T47D (cell line): Measurements from ENCODE around the gene ZKSCAN5.
A peak's percentile ranks its signal among the peaks of the same experiment; 100 is the strongest.
"Not testable (repeated sequence)": the region's sequence is repeated elsewhere in the genome, so short reads cannot be mapped to it uniquely, and the experiment has no call there.

Source experiments
- DNase-seq, 2 experiments: peaks; one replicate each; pipeline versions ENCODE4 v3.0.0 to v3.0.0-alpha.2; 2011 to 2012; ENCODE audit warnings: low read depth in 1 of 2, low spot score in 1 of 2
- JUND ChIP-seq: IDR thresholded peaks from 2 replicates; pipeline ENCODE4 v1.6.1; 2012; ENCODE audit warnings: low read depth
- in situ Hi-C: cut with HindIII; loops from 2 replicates; pipeline ENCODE4 v1.10.0; 2016; ENCODE audit warnings: low sequenced_read_pairs, low pct_unique_long_range_greater_than_20kb

ZKSCAN5 gene

DNA sequence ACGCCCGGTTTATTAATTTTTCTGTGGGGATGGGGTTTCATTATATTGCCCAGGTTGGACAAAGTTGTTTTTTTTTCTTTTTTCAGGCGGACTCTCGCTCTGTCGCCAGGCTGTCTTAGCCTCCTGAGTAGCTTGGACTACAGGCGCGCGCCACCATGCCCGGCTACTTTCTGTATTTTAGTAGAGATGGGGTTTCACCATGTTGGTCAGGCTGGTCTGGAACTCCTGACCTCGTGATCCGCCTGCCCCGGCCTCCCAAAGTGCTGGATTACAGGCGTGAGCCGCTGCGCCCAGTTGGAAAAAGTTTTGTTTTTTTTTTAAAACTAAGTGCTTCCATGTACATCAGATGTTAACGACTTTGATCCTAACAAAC, 3.8 kb upstream of the ZKSCAN5 start:
- in situ Hi-C loops = no loop called here
- no peak for TF ChIP-seq JUND
- no peak for DNase-seq

DNA sequence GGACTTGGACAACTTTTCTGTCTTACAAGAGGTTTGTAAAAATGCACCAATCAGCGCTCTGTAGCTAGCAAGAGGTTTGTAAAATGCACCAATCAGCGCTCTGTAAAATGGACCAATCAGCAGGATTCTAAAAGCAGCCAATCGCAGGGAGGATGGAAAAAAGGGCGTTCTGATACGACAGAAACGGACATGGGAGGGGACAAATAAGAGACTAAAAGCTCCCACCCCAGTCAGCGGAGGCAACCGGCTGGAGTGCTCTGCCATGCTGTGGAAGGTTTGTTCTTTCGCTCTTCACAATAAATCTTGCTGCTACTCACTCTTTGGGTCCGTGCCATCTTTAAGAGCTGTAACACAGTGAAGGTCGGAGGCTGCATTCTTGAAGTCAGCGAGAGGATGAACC, 3.2 kb upstream of the ZKSCAN5 start:
- DNase-seq, in situ Hi-C loops: not testable (repeated sequence)

DNA sequence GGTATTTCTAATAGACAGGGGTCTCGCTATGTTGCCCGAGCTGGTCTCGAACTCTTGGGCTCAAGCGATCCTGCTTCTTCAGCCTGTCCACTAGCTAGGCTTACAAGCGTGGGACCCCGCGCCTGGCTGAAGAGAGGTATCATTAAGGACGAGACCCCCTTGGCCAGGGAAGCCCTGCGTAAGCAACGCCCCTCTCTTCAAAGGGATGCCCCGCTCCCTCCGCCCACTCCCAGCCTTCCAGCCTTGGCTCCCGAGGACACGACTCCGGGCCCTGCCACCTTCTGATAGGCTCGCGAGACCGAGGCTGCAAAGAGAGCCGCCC, 220 bp upstream of the ZKSCAN5 start:
- in situ Hi-C loops = no loop called here
- DNase-seq = peak in 1 of 2 experiments; percentile 89
- no peak for TF ChIP-seq JUND

DNA sequence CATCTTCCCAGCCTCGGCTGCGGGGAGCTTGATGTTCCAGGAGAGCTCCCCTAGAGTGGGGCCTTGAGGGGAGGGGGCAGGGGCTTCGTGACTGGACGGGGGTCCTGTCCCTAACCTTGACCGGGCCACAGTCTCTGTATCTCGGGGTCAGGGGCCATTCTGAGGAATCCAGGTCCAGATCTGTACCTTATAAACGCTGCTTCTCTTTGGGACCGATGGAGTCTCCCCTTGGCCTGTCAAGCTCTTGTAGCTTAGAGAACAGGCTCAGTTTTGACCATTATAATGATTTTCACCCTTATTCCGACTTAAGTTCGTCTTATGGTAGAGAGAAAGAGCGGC, 831 bp downstream of the ZKSCAN5 start:
- in situ Hi-C loops = no loop called here
- TF ChIP-seq JUND = no peak
- DNase-seq = no peak

DNA sequence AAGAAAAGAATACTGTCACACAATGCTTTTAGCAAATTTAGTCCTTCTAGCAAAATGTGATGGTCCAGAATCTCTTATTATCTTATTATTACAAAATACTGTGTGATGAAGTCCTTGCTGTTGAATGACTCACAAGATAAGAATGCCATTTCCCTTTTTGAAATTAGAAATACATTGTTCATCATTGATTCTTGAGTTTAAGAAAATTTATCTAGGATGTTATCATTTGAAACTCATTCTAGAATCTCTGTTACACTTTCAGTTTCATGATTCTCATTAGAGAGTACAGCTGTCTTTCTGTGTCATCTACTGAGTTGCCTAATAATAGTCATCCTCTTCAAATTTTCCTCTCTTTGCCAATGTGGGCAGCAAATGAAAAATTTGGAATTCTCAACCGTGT, 9.6 kb downstream of the ZKSCAN5 start:
- no peak for TF ChIP-seq JUND
- in situ Hi-C loops = no loop called here
- DNase-seq = no peak

GRCh38 chr7:99521399-99521798, 16.9 kb downstream of the ZKSCAN5 start:
- no peak for TF ChIP-seq JUND
- DNase-seq = no peak
- in situ Hi-C loops = no loop called here

DNA sequence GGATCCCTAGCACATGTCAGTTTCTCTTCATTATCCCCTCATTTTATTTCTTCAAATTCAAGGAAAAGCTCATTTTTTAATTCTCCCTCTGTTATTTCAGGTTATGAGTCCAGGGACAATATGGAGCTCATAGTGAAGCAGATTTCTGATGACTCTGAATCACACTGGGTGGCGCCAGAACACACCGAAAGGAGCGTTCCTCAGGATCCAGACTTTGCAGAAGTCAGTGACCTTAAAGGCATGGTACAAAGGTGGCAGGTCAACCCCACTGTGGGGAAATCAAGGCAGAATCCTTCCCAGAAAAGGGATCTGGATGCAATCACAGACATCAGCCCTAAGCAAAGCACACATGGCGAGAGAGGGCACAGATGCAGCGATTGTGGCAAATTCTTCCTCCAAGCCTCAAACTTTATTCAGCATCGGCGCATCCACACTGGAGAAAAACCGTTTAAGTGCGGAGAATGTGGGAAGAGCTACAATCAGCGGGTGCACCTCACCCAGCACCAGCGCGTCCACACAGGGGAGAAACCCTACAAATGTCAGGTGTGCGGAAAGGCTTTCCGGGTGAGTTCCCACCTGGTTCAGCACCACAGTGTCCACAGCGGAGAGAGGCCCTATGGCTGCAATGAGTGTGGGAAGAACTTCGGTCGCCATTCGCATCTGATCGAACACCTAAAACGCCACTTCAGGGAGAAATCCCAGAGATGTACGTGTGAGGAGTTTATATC, 21.4 kb downstream of the ZKSCAN5 start:
- peak in 1 of 2 experiments; percentile 30 for DNase-seq
- in situ Hi-C loops = no loop called here
- TF ChIP-seq JUND = no peak

GRCh38 chr7:99531354-99531765, 26.9 kb downstream of the ZKSCAN5 start:
- DNase-seq = peak in 1 of 2 experiments; percentile 9
- TF ChIP-seq JUND = no peak
- in situ Hi-C loops = no loop called here

DNA sequence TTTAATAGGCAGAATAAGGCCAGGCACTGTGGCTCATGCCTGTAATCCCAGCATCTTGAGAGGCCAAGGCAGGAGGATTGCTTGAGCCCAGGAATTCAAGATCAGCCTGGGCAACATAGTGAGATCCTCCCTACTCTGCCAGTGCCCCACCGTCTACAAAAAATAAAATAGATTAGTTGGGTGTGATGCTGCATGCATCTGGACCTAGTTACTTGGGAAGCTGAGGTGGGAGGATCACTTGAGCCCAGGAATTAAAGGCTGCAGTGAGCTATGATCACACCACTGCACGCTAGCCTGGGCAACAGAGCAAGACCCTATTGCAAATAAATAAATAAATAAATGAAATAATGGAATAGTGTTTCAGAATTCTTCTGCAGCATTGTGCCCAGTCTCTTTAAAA, 31.2 kb downstream of the ZKSCAN5 start:
- no peak for DNase-seq
- no peak for TF ChIP-seq JUND
- in situ Hi-C loops = no loop called here

GRCh38 chr7:99539213-99539811, 34.9 kb downstream of the ZKSCAN5 start:
- no peak for TF ChIP-seq JUND
- in situ Hi-C loops = no loop called here
- DNase-seq = no peak

DNA sequence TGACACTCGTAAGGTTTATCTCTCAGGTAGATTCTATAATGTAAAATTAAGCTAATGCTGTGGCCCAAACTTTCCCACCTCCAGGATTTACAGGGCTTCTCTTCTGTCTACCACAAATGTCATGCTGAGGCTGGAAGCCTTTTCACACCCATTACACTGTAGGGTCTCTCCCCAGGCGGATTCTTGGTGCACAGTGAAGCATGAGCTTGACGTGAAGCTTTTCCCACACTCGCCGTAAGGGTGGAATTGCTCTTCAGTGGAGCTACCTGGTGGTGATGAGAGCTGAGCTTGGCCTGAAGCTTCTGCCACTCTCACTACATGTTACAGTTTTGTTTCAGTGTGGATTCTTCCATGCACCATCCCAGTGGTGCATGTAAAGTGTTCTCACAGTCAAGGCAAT, 36.1 kb downstream of the ZKSCAN5 start:
- TF ChIP-seq JUND = no peak
- in situ Hi-C loops = no loop called here
- DNase-seq = no peak

GRCh38 chr7:99541212-99541611, 36.8 kb downstream of the ZKSCAN5 start:
- in situ Hi-C loops = no loop called here
- DNase-seq = no peak

DNA sequence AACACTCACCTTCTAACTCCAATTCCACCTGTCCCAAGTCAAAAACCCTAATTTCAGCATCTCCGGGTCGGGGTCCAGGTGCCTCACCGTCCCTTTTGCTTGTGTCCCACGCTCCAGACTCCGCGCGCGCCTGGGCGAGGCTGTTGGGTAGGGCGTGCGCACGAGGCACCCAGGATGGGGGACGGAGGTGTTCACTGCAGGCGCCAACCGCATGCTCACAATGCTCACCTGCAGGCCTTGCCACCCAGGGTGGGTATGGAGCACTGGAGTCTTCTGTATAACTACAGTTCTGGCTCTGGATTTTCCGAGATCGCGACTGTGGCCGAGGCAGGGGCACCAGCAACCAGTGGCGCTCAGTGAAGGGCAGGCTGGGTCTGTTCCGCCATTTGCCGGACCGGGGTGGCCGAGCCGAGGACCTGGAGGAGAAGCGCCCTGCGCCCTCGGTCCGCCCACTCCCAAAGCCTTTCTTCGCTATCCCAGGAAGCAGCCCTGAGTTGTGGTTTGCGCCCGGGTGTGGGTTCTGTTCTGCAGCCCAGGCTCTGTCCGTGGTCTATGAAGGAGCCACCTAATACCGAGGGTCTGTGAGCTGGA, 38.7 kb downstream of the ZKSCAN5 start:
- TF ChIP-seq JUND = no peak
- in situ Hi-C loops = no loop called here
- no peak for DNase-seq

More at GRCh38 chr7:99541212-99541611, 36.8 kb downstream of the ZKSCAN5 start:
- TF ChIP-seq JUND = no peak

DNA sequence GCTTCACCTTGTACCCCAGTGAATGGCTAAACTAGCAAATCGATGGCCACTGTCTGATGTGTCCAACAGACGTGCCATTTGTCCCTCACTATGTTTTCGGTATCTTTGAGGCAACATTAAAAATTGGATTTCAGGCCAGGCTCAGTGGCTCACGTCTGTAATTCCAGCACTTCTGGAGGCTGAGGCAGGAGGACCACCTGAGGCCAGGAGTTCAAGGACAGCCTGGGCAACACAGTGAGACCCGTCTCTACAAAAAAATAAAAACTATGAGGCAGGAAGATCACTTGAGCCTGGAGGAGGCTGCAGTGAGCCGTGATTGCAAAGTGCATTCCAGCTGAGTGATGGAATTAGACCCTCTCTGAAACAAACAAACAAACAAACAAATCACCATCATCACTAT, 39.5 kb downstream of the ZKSCAN5 start:
- in situ Hi-C loops = no loop called here
- TF ChIP-seq JUND = no peak
- DNase-seq = no peak

GRCh38 chr7:99545308-99545707, 40.8 kb downstream of the ZKSCAN5 start:
- in situ Hi-C loops, DNase-seq: not testable (repeated sequence)

- in situ Hi-C loops, DNase-seq: not testable (repeated sequence)
Measured at GRCh38 chr7:99549545-99549944, 45.1 kb downstream of the ZKSCAN5 start.
